Iris pigment epithelial cell (primary cell): ENCODE measurements around the gene SACM1L.

Experiments used
- DNase-seq: peaks from one replicate; pipeline ENCODE4 v3.0.0-alpha.2; 2011; ENCODE audit warnings: low read depth

Gene SACM1L

DNA sequence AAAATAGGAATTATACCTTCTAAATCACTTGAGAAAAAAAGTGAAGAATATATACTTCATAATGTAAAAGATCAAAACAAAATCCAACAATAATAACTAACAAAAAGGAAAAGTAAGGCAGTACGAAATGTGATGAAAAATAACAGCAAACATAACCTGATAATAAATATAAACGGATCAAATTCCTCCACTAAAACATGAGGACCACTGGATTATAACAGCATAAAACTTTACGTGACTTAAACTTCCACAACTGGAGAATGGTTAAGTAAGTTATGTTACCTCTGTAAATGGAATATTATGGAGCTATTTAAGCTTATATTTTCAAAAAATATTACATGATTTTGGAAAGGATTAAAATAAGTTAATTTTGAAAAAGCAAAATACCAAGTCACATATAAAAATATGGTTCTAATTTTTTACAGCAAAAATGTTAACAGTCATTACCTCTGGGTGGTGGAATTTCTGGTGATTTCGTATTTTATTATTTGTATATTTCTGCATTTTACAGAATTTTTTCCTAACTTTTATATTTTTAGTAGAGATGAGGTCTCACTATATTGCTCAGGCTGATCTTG is 100.1 kb downstream of the SACM1L start:
- DNase-seq, result no peak

DNA sequence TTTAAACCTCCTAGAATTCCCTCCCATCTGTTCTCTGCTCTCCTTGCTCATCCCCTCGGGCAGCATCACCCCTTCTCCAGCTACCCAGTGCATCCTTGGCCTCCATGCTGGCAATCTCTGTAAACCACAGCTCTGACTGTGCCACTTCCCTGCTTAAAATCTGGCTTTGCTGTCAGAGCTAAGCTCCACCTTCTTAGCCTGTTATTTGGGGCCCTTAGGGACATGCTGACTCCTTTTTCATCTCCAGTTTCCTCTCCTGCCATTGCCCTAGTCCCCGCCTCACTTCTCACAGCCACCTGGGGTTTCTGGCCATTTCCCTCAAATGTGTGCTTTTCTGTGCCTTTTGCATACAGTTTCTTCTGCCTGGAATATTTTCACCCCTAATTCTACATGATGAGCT is 101.4 kb downstream of the SACM1L start:
- DNase-seq, result no peak

DNA sequence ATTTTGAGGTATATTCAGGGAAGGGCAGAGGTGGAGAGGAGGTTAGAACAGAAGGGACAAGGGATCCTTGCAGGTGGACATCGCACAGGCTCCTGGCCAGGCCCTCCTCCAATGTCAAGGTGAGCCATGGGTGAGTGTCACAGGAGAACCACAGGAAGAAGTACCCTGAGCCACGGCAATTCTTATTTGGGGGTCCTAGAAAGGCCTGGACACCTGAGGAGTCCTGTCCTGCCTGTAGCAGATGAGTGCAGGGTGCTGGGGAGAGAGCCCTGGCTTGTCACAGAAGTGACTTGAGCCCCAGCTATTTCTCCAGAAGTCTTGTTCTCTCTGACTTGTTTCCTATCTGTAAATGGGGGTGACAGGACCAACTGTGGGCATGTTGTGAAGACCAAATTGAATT is 102.8 kb downstream of the SACM1L start:
- DNase-seq, result no peak

DNA sequence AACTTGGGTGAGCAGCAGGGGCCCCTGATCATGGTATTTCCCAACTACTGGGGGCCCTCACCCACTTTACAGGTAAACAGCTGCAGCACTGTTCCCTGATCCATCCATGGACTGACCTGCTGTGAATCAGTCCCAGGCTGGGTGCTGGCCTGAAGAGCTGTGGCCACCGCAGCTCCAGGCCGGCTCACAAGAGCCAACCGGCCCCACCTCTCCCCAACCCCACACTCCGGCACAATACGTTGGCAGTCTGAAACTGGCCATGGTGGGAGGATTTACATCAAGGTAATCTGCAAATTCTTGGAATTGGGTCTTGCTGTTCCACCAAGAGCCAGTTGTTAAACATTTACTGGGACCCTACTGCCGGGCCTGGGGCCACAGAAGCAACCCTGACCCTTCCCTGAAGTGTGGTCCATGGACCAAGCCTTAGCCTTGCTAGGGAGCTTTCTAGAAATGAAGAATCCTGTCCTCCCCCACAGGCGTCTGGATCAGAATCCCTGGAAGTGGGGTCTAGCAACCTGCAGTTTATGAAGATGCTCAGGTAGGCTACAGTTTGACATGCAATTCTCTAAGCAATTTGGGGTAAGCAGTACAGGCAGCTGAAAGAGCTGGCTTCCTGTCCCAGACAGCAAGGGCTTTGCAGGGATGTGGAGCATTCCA is 103.4 kb downstream of the SACM1L start:
- no peak for DNase-seq

DNA sequence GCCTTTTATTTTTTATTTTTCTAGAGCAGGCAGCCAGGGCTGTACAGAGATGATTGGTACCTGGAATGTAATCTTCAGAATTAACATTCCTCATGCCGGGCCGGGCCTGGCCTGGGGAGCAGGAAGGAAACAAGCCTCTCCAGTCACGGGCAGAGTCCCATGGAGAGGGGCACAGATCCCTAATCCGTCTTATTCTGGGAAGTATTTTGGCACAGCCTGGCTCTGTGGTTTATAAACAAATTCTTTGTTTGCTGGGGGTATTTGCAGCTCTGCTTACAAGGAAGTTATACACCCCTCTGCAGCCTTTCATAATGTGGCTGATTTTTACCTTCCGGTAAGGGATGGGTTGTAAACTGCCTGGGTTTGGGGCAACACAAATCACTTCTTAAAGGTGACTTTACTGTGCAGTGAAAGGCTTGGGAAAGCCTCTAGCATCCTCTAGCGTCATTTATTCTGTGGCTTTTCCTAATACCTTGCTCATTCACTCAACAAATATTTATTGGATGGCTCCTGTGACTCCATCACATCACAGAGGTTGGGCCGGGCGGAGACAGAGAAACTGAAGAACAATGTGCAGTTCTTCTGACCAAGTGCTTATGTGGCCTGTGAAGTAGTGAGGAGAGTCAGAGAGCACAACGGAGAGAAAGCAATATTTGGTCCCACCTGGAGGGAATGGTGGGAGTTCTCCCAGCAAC is 104.4 kb downstream of the SACM1L start:
- DNase-seq, result no peak

DNA sequence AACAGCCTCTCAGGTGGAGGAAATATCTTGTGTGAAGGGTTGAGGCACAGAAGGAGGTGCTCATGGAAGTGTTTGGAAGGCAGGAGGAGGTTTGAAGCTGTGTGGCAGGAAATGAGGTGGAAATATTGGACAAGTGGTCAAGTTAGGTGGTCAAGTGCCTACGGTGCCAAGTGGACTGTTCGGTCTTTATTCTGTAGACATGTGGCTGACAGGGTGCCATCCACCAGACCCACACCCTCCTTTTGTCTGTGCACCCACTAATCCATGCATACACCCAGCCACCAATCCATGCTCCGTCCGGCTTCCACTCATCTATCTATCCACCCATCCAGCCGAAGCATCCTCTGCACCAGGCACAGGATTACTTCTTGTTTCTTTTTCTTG is 105.0 kb downstream of the SACM1L start:
- no peak for DNase-seq

DNA sequence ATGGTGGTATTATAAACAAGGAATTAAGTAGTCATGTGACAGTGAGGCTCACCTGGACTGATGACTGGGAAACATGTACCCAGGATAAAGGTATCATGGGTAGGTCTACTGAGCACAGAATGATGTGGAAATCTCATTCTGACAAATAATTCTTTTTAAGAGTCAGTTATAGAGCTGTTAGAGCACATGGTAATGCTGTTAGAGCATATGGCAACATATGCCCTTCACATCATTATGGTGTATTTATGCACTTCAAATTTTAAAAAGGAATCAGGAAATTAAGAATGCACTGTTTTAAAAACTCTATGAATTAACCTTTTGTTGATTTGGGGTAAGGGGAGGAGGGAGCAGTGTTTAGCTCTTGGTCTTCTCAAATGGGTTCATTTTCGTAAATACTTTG is 105.5 kb downstream of the SACM1L start:
- DNase-seq, result no peak
